SW480 (cell line): Measurements from ENCODE around the gene MEGF11.
A peak's percentile ranks its signal among the peaks of the same experiment; 100 is the strongest.

Experiments used
- DNase-seq: peaks from one replicate; pipeline ENCODE4 v3.0.0-alpha.2; 2016; ENCODE audit warnings: low spot score

Gene MEGF11

GRCh38 chr15:65970937-65971740 is 282.4 kb downstream of the MEGF11 start:
- DNase-seq: peak; percentile 89

GRCh38 chr15:65969865-65970816 is 283.4 kb downstream of the MEGF11 start:
- no peak for DNase-seq

- DNase-seq: no peak
Measured at GRCh38 chr15:65968511-65968910, 285.0 kb downstream of the MEGF11 start.

- DNase-seq: no peak
Measured at GRCh38 chr15:65964792-65965433, 288.6 kb downstream of the MEGF11 start.

GRCh38 chr15:65963911-65964482 is 289.6 kb downstream of the MEGF11 start:
- DNase-seq: no peak

- DNase-seq: no peak
Measured at GRCh38 chr15:65963358-65963757, 290.2 kb downstream of the MEGF11 start.

GRCh38 chr15:65962187-65962586 is 291.4 kb downstream of the MEGF11 start:
- DNase-seq: peak; percentile 46

- no peak for DNase-seq
Measured at GRCh38 chr15:65960586-65960985, 293.0 kb downstream of the MEGF11 start.

GRCh38 chr15:65958835-65959234 is 294.7 kb downstream of the MEGF11 start:
- DNase-seq: no peak

- no peak for DNase-seq
Measured at GRCh38 chr15:65957451-65957850, 296.1 kb downstream of the MEGF11 start.

GRCh38 chr15:65956899-65957298 is 296.7 kb downstream of the MEGF11 start:
- DNase-seq: no peak

- DNase-seq: no peak
Measured at GRCh38 chr15:65956307-65956706, 297.2 kb downstream of the MEGF11 start.

GRCh38 chr15:65954289-65954741 is 299.2 kb downstream of the MEGF11 start:
- DNase-seq: peak; percentile 83

GRCh38 chr15:65953622-65954021 is 299.9 kb downstream of the MEGF11 start:
- no peak for DNase-seq

GRCh38 chr15:65952391-65953053 is 301.0 kb downstream of the MEGF11 start:
- no peak for DNase-seq

GRCh38 chr15:65951007-65951406 is 302.5 kb downstream of the MEGF11 start:
- no peak for DNase-seq

- no peak for DNase-seq
Measured at GRCh38 chr15:65949491-65949890, 304.1 kb downstream of the MEGF11 start.

GRCh38 chr15:65949011-65949410 is 304.5 kb downstream of the MEGF11 start:
- no peak for DNase-seq

GRCh38 chr15:65948383-65948782 is 305.2 kb downstream of the MEGF11 start:
- DNase-seq: no peak

GRCh38 chr15:65947041-65947440 is 306.5 kb downstream of the MEGF11 start:
- DNase-seq: no peak

GRCh38 chr15:65945616-65946015 is 307.9 kb downstream of the MEGF11 start:
- DNase-seq: no peak
